ENCODE measurements around the gene MANBA.

MANBA gene

DNA sequence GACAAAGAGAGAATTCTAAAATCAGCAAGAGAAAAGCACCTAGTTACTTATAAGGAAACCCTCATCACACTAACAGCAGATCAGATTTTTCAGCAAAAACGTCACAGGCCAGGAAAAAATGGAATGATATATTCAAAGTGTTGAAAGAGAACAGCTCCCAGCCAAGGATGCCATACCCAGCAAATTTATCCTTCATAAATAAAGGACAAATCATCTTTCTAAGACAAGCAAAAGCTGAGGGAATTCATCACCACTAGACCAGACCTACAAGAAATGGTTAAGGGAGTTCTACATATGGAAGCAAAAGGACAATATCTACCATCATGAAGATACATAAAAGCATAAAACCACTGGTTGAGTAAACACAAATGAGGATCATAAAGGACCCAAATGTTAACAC lies 53.6 kb downstream of the MANBA start:
- H3K4me1 ChIP-seq (ENCODE audit: low read length), result no peaks in the 10 kb centered on the region

DNA sequence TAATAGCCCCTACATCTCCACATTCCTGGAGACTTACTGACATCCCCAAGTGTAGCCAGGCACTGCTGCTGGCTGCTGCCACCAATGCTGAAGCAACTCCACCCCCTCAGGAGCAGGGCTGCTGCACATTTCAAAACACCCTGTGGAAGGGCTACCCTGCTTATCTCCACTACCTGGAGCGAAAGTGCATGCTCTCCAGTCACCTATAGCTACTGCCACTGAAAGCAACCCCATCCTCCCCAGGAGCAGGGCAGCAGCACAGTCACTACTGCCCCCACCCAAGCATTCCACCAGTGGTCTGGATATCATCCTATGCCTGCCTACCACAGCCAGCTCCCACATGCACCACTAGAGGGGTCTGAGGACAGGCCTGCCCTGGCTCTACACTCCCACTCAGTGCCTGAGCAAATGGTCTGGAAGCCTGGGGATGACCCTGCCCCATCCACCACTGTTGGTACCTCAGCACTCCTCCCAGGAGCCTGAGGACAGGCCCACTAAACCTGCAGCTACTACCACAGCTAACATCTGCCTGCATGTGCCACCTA lies 55.3 kb downstream of the MANBA start:
- H3K9me3 ChIP-seq (ENCODE audit: insufficient read depth, low read length), result no peaks in the 10 kb centered on the region
- no peaks in the 10 kb centered on the region for H3K27me3 ChIP-seq (ENCODE audit: low read depth, low read length)
- no peak overlapping the region for H3K4me3 ChIP-seq (ENCODE audit: low read length)
- no peak overlapping the region for H2AFZ ChIP-seq (ENCODE audit: low read depth, low read length)
- peaks cover 20% of the 10 kb centered on the region for H4K20me1 ChIP-seq (ENCODE audit: insufficient read depth, low read length)
- no peaks in the 10 kb centered on the region for H3K4me1 ChIP-seq (ENCODE audit: low read length)
- no peak overlapping the region for H3K27ac ChIP-seq (ENCODE audit: low read length)
- no peak for TF ChIP-seq EZH2phosphoT487 (IDR thresholded peaks at IDR 0.05; ENCODE audit: low read depth)
- TF ChIP-seq, protein P1, sequence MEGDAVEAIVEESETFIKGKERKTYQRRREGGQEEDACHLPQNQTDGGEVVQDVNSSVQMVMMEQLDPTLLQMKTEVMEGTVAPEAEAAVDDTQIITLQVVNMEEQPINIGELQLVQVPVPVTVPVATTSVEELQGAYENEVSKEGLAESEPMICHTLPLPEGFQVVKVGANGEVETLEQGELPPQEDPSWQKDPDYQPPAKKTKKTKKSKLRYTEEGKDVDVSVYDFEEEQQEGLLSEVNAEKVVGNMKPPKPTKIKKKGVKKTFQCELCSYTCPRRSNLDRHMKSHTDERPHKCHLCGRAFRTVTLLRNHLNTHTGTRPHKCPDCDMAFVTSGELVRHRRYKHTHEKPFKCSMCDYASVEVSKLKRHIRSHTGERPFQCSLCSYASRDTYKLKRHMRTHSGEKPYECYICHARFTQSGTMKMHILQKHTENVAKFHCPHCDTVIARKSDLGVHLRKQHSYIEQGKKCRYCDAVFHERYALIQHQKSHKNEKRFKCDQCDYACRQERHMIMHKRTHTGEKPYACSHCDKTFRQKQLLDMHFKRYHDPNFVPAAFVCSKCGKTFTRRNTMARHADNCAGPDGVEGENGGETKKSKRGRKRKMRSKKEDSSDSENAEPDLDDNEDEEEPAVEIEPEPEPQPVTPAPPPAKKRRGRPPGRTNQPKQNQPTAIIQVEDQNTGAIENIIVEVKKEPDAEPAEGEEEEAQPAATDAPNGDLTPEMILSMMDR (IDR thresholded peaks at IDR 0.05; ENCODE audit: low read depth, low read length), result no peak
- peaks cover 22% of the 10 kb centered on the region for H3K79me2 ChIP-seq (ENCODE audit: low read length)
- no peak overlapping the region for H3K4me2 ChIP-seq (ENCODE audit: low read length)
- no peak overlapping the region for H3K9ac ChIP-seq (ENCODE audit: low read length)
- peaks cover 12% of the 10 kb centered on the region for H3K36me3 ChIP-seq (replicated peaks; ENCODE audit: low read depth, low read length)

More for the DNA sequence above, 53.6 kb downstream of the MANBA start:
- no peak overlapping the region for H3K4me3 ChIP-seq (ENCODE audit: low read length)
- no peak overlapping the region for H3K4me2 ChIP-seq (ENCODE audit: low read length)
- H3K27me3 ChIP-seq (ENCODE audit: low read depth, low read length), result no peaks in the 10 kb centered on the region
- H3K9me3 ChIP-seq (ENCODE audit: insufficient read depth, low read length), result no peaks in the 10 kb centered on the region
- no peak overlapping the region for H2AFZ ChIP-seq (ENCODE audit: low read depth, low read length)
- no peak overlapping the region for H3K27ac ChIP-seq (ENCODE audit: low read length)
- no peak overlapping the region for H3K9ac ChIP-seq (ENCODE audit: low read length)
- H3K36me3 ChIP-seq (replicated peaks; ENCODE audit: low read depth, low read length), result peaks cover 19% of the 10 kb centered on the region
- peaks cover 32% of the 10 kb centered on the region for H4K20me1 ChIP-seq (ENCODE audit: insufficient read depth, low read length)
- H3K79me2 ChIP-seq (ENCODE audit: low read length), result peaks cover 22% of the 10 kb centered on the region
- TF ChIP-seq EZH2phosphoT487 (IDR thresholded peaks at IDR 0.05; ENCODE audit: low read depth), result no peak
- TF ChIP-seq, protein P1 (IDR thresholded peaks at IDR 0.05; ENCODE audit: low read depth, low read length), result no peak

DNA sequence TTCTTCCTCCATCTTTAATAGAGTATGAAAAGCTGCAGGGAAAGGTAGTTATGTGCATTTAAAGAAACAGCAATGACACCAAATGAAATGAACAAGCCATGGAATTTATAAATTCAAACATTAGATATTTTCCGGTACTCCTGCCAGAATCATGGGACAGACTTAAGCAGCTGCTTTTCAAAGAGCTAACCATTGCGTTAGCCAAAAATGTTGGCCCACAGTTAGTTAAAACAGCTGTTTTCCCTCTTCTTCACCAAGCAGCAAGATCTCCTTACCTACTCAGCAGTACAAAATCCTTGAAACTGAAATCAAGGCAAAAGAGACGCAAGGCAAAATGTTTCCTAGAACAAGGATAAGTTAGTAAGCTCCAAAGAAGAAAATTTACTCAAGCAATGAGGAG lies 64.0 kb downstream of the MANBA start:
- no peak overlapping the region for H3K9ac ChIP-seq (ENCODE audit: low read length)
- no peaks in the 10 kb centered on the region for H4K20me1 ChIP-seq (ENCODE audit: insufficient read depth, low read length)
- H3K27me3 ChIP-seq (ENCODE audit: low read depth, low read length), result no peaks in the 10 kb centered on the region
- no peaks in the 10 kb centered on the region for H3K4me1 ChIP-seq (ENCODE audit: low read length)
- no peak for TF ChIP-seq EZH2phosphoT487 (IDR thresholded peaks at IDR 0.05; ENCODE audit: low read depth)
- TF ChIP-seq, protein P1 (IDR thresholded peaks at IDR 0.05; ENCODE audit: low read depth, low read length), result no peak
- no peak overlapping the region for H2AFZ ChIP-seq (ENCODE audit: low read depth, low read length)
- no peak overlapping the region for H3K4me2 ChIP-seq (ENCODE audit: low read length)
- H3K4me3 ChIP-seq (ENCODE audit: low read length), result no peak overlapping the region
- H3K9me3 ChIP-seq (ENCODE audit: insufficient read depth, low read length), result no peaks in the 10 kb centered on the region
- H3K27ac ChIP-seq (ENCODE audit: low read length), result no peak overlapping the region
- H3K36me3 ChIP-seq (replicated peaks; ENCODE audit: low read depth, low read length), result peaks cover 7% of the 10 kb centered on the region
- no peaks in the 10 kb centered on the region for H3K79me2 ChIP-seq (ENCODE audit: low read length)

DNA sequence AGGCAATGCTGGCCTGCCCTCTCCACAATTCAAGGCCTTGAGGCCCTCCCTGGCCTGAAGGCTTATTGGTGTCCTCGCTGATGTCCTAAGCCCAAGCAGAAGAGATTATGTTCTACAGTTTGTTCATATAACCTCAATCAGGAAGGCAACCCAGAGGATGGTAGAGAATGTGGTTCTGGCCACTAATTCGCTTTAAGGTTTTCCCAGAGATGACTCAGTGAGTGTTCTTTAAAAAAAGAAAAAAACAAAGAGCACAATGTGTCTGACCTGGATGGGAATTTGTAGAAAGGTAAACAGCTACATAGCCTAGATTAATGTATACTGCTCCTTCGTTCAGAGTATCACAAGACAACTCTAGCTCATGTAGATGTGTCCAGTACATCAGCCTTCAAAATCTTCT lies 66.0 kb downstream of the MANBA start:
- no peak for TF ChIP-seq EZH2phosphoT487 (IDR thresholded peaks at IDR 0.05; ENCODE audit: low read depth)
- TF ChIP-seq, protein P1 (IDR thresholded peaks at IDR 0.05; ENCODE audit: low read depth, low read length), result no peak
- no peak overlapping the region for H3K4me3 ChIP-seq (ENCODE audit: low read length)
- H3K9ac ChIP-seq (ENCODE audit: low read length), result no peak overlapping the region
- H3K4me2 ChIP-seq (ENCODE audit: low read length), result no peak overlapping the region
- H3K4me1 ChIP-seq (ENCODE audit: low read length), result no peaks in the 10 kb centered on the region
- H3K27me3 ChIP-seq (ENCODE audit: low read depth, low read length), result no peaks in the 10 kb centered on the region
- H4K20me1 ChIP-seq (ENCODE audit: insufficient read depth, low read length), result no peaks in the 10 kb centered on the region
- no peaks in the 10 kb centered on the region for H3K9me3 ChIP-seq (ENCODE audit: insufficient read depth, low read length)
- peaks cover 12% of the 10 kb centered on the region for H3K36me3 ChIP-seq (replicated peaks; ENCODE audit: low read depth, low read length)
- no peak overlapping the region for H3K27ac ChIP-seq (ENCODE audit: low read length)
- H3K79me2 ChIP-seq (ENCODE audit: low read length), result no peaks in the 10 kb centered on the region
- no peak overlapping the region for H2AFZ ChIP-seq (ENCODE audit: low read depth, low read length)

All from OCI-LY3 (cell line).